BJ (cell line): ENCODE data around the gene GTF2A1L. TPM values are rescaled to one million over a fixed set of nuclear protein-coding genes. Genes with fewer than 3 reads are reported as not detected.
A peak's percentile ranks its signal among the peaks of the same experiment; 100 is the strongest.

Source experiments
- CTCF ChIA-PET: fragments of 350-600 bp; formaldehyde crosslinking; extraction: SDS; loops from one replicate; lab custom pipeline; 2021; ENCODE audit warnings: antibody characterized with exemption, inconsistent platforms; lab: Yijun Ruan, JAX
- POLR2A ChIA-PET: fragments of 300-600 bp; sonication (Branson Sonifier 250); formaldehyde crosslinking; extraction: SDS; loops from one replicate; lab custom pipeline; 2021; ENCODE audit warnings: antibody characterized with exemption; lab: Charles Lee
- DNase-seq: peaks from one replicate; pipeline ENCODE4 v3.0.0-alpha.2; 2011; ENCODE audit warnings: low read depth
- H3K27me3 ChIP-seq: 2 replicates; pipeline ENCODE4 v1.6.0; 2011; ENCODE audit warnings: low read length; ENCODE audit not compliant: control insufficient read depth, insufficient read depth
- H3K36me3 ChIP-seq: 2 replicates; pipeline ENCODE4 v1.5.1; 2011; ENCODE audit warnings: low read length; ENCODE audit not compliant: control insufficient read depth, insufficient read depth
- H3K4me3 ChIP-seq: 2 replicates; pipeline ENCODE4 v1.5.1; 2011; ENCODE audit warnings: low read depth, mild to moderate bottlenecking, control low read depth, low read length
- CTCF ChIP-seq: IDR thresholded peaks from 2 replicates; pipeline ENCODE4 v1.5.1; 2011; ENCODE audit warnings: low read depth, mild to moderate bottlenecking, control low read depth, inconsistent platforms, low read length, moderate library complexity; ENCODE audit not compliant: insufficient read depth
- polyA plus RNA-seq: library from polyadenylated mRNA; depleted of rRNA; stranded (reverse); fragments of >200 nt; gene quantifications from 2 replicates; pipeline ENCODE4 v1.2.3, GENCODE V29; 2011

GTF2A1L gene
- polyA plus RNA-seq, 1 experiment: not detected

- H3K27me3 ChIP-seq: no peaks in the 10 kb centered on the region
- ChIA-PET CTCF (no interaction called here), POLR2A (no interaction called here)
- TF ChIP-seq CTCF: no peak
- DNase-seq: no peak
- H3K4me3 ChIP-seq: no peak overlapping the region
- no peaks in the 10 kb centered on the region for H3K36me3 ChIP-seq
Measured at GRCh38 chr2:48597492-48597891, 20.2 kb upstream of the GTF2A1L start.

GRCh38 chr2:48600204-48600813 is 17.3 kb upstream of the GTF2A1L start:
- ChIA-PET CTCF (interaction anchor here (0.6 to 2.0 kb wide), 12 partner anchors 10 to 1543 kb away, joined by 3 to 13 read pairs (median 4); no protein-coding TSS in a partner anchor), POLR2A (no interaction called here)
- no peaks in the 10 kb centered on the region for H3K27me3 ChIP-seq
- no peak overlapping the region for H3K4me3 ChIP-seq
- peak; percentile 75 for TF ChIP-seq CTCF
- peak; percentile 10 for DNase-seq
- H3K36me3 ChIP-seq: no peaks in the 10 kb centered on the region

GRCh38 chr2:48600917-48601316 is 16.7 kb upstream of the GTF2A1L start:
- Histone ChIP-seq H3K36me3 (no peaks in the 10 kb centered on the region), H3K27me3 (no peaks in the 10 kb centered on the region), H3K4me3 (no peak overlapping the region)
- ChIA-PET CTCF (interaction anchor here (0.8 to 2.0 kb wide), 8 partner anchors 9 to 1543 kb away, joined by 3 to 13 read pairs (median 4); no protein-coding TSS in a partner anchor), POLR2A (no interaction called here)
- DNase-seq: peak; percentile 4
- TF ChIP-seq CTCF: no peak

- Histone ChIP-seq H3K36me3 (no peaks in the 10 kb centered on the region), H3K4me3 (no peak overlapping the region), H3K27me3 (no peaks in the 10 kb centered on the region)
- ChIA-PET POLR2A (no interaction called here), CTCF (interaction anchor here (0.8 to 2.0 kb wide), 3 partner anchors 9 to 31 kb away, joined by 4 to 13 read pairs (median 5); no protein-coding TSS in a partner anchor)
- peak; percentile 40 for TF ChIP-seq CTCF
- DNase-seq: no peak
Measured at GRCh38 chr2:48601349-48601748, 16.3 kb upstream of the GTF2A1L start.

GRCh38 chr2:48605482-48606175 is 12.0 kb upstream of the GTF2A1L start:
- no peak for TF ChIP-seq CTCF
- Histone ChIP-seq H3K27me3 (no peaks in the 10 kb centered on the region), H3K4me3 (no peak overlapping the region), H3K36me3 (no peaks in the 10 kb centered on the region)
- no peak for DNase-seq
- POLR2A ChIA-PET: no interaction called here
- CTCF ChIA-PET: interaction anchor here (0.5 to 1.2 kb wide), 2 partner anchors 39 to 1538 kb away, joined by 3 to 4 read pairs; no protein-coding TSS in a partner anchor
